Prostate gland (tissue), 2 donors: ENCODE data around the gene ZNF512B. TPM values are rescaled to one million over a fixed set of nuclear protein-coding genes. Genes with fewer than 3 reads are reported as not detected.
A peak's percentile ranks its signal among the peaks of the same experiment; 100 is the strongest.

ENCODE experiments used
- DNase-seq: peaks from one replicate; pipeline ENCODE4 v3.0.0-alpha.2; 2019; ENCODE audit warnings: low spot score
- H3K27ac ChIP-seq, 2 donors: fragments of 200-600 bp; sonication (generic); 2 replicates each; pipeline ENCODE4 v1.5.1; 2017 to 2019
- H3K27me3 ChIP-seq: fragments of 200-600 bp; sonication (generic); replicated peaks from 2 replicates; pipeline ENCODE4 v1.5.1; 2019; ENCODE audit not compliant: insufficient read depth
- H3K36me3 ChIP-seq, 2 donors: fragments of 200-600 bp; sonication (generic); 1 replicate in 1 of 2; 2 replicates in 1 of 2; pipeline versions ENCODE4 v1.5.1 to v1.8.1; 2017 to 2019
- H3K4me1 ChIP-seq: fragments of 200-600 bp; sonication (generic); replicated peaks from 2 replicates; pipeline ENCODE4 v1.5.1; 2019
- H3K4me3 ChIP-seq, 2 donors: fragments of 200-600 bp; sonication (generic); 2 replicates each; pipeline ENCODE4 v1.5.1; 2017 to 2019
- H3K9me3 ChIP-seq: fragments of 200-600 bp; sonication (generic); 2 replicates; pipeline ENCODE4 v1.5.1; 2017
- POLR2A ChIP-seq: fragments of 450-650 bp; IDR thresholded peaks from one replicate; pipeline ENCODE4 v1.6.1; 2016; ENCODE audit warnings: antibody characterized with exemption, mild to moderate bottlenecking
- POLR2AphosphoS5 ChIP-seq: sonication (generic); formaldehyde crosslinking; IDR thresholded peaks from one replicate; pipeline ENCODE4 v1.6.1; 2017; ENCODE audit warnings: antibody characterized with exemption
- WGBS: methylation state at CpG from one replicate; pipeline ENCODE4 v1.1.5; 2018; 5-methylcytosine and 5-hydroxymethylcytosine counted together
- intact Hi-C: fragments of 100-400 bp; cut with DNase I; formaldehyde crosslinking; loops from one replicate; pipeline ENCODE4 v1.14.2; 2022
- total RNA-seq, 2 donors: library from RNA; depleted of rRNA; stranded (reverse); fragments of >200 nt; gene quantifications; one replicate each; pipeline ENCODE4 v1.1.0, GENCODE V29; 2016
- TF ChIP-seq, protein P1 (sequence below), 4 experiments: fragments of 200-600 bp in 2 of 4; fragments of 450-650 bp in 2 of 4; sonication (generic) in 2 of 4; IDR thresholded peaks; 1 replicate in 3 of 4; 2 replicates in 1 of 4; pipeline ENCODE4 v1.5.1; 2016 to 2019; ENCODE audit warnings: antibody characterized with exemption in 4 of 4, mild to moderate bottlenecking in 2 of 4, moderate library complexity in 2 of 4

ZNF512B gene
- total RNA-seq, 2 donors from 2014 or later: 12.2 to 24.6 TPM

DNA sequence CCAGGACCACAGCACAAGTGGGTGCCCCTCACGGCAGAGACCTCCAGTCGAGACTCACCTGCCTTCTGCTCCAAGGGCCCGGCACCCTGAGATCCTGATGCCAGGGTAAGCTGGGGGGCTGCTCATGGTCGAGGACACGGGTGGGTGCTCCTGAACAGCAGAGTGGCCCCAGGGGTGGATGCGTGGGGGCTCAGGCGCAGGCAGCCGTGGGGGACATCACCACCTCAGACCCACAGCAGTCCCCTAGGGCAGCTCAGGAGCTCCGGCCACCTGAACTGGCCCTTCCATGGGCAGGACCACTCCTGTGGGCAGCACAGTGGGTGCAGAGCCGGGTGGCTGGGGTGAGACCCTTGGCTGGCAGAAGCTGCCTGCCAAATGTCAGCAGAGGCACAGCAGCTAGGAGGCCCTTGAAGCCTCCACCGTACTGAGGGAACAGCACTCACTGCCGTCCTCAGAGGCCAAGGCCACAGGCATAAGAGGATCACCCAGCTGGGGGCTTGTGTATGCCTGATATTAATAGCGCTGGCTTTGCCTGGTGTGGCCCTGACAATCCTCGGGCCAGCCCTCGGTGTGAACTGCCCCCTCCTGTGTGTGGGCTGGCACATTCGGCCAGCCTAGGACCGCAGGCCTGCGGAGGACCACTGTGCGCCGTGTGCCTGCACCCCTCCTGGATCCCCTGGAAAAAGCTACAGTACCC is 18.9 kb downstream of the ZNF512B start:
- intact Hi-C loops: no loop called here
- no peaks in the 10 kb centered on the region for H3K9me3 ChIP-seq
- TF ChIP-seq, protein P1, sequence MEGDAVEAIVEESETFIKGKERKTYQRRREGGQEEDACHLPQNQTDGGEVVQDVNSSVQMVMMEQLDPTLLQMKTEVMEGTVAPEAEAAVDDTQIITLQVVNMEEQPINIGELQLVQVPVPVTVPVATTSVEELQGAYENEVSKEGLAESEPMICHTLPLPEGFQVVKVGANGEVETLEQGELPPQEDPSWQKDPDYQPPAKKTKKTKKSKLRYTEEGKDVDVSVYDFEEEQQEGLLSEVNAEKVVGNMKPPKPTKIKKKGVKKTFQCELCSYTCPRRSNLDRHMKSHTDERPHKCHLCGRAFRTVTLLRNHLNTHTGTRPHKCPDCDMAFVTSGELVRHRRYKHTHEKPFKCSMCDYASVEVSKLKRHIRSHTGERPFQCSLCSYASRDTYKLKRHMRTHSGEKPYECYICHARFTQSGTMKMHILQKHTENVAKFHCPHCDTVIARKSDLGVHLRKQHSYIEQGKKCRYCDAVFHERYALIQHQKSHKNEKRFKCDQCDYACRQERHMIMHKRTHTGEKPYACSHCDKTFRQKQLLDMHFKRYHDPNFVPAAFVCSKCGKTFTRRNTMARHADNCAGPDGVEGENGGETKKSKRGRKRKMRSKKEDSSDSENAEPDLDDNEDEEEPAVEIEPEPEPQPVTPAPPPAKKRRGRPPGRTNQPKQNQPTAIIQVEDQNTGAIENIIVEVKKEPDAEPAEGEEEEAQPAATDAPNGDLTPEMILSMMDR (IDR thresholded peaks at IDR 0.05): no peak
- TF ChIP-seq POLR2AphosphoS5 (no peak), POLR2A (no peak)
- peaks cover 56% of the 10 kb centered on the region for H3K4me1 ChIP-seq
- no peak overlapping the region for H3K4me3 ChIP-seq
- no peaks in the 10 kb centered on the region for H3K36me3 ChIP-seq
- H3K27ac ChIP-seq: peak overlapping the region; percentile 87 to 90
- WGBS: 62% methylated on average over 19 of the region's 20 CpGs
- no peaks in the 10 kb centered on the region for H3K27me3 ChIP-seq
- no peak for DNase-seq

DNA sequence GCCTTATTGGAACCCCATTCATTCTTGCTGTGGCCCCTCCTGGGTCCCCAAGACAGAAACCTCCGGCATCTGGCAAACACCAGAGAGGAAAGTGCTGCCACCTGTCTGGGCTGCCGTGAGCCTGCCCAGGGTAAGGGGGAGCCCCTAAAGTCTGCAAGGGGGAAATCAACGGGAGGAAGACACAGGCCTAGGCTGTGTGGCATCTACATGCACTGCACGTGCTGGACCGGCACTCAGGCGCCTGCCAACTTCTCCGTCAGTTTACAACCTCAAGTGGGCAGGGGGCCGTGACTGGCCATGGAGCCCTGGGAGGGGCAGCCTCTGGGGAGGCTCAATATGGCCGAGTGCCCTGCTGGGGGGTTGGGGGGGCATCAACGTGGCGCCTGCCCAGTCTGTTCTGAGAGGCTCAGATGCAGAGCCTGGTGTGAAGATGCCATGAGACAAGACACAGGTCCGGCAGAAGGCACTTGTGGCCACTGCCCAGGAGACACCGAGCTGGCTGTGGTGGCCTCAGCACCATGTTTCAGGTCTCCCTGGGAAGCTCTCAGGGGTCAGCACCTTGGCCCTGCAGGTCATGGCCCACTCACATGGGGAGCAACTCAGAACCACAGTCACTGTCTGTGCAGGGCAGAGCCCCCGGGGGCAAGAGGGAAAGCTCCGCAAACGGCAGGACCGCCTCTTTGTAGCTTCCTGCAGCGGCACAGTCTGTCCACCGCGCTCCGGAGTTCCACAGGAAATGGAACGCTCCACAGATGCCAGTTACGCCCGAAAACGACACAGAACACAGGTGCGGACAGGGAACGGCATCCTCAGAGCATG is 21.9 kb downstream of the ZNF512B start:
- no peak for DNase-seq

DNA sequence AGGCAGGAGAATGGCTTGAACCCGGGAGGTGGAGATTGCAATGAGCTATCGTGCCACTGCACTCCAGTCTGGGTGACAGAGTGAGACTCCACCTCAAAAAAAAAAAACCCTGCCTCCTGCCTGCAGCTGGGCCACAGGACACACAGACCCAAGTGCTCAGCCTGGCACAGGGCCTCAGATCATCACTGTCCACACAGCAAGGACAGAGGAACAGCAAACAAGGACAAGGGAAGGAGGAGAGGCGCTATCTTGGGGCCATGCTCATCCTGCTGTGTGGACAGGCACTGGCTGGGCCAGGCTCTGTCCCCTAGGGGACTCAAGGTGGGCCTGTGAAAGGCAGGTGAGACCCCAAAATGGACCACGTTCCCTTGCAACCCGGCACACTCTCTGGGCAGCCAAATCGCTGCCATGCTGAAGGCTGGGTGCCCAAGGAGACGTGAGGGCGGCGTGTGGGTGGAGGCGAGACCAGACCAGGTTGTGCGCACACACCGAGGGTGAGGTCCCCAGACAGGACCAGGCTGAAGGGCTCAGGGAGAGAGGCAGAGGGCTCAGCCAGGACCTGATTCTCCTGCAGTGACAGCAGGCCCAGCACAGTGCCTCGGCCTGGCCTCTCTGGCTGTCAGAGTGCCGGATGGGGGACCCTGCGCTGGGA is 22.6 kb downstream of the ZNF512B start:
- Histone ChIP-seq H3K27ac (peak overlapping the region; percentile 87 to 90), H3K27me3 (no peaks in the 10 kb centered on the region), H3K36me3 (no peaks in the 10 kb centered on the region), H3K9me3 (no peaks in the 10 kb centered on the region), H3K4me1 (peaks cover 38% of the 10 kb centered on the region), H3K4me3 (no peak overlapping the region)
- peak; percentile 77 for DNase-seq
- intact Hi-C loops: no loop called here
- TF ChIP-seq POLR2A (no peak), POLR2AphosphoS5 (peak; percentile 64)
- TF ChIP-seq, protein P1 (IDR thresholded peaks at IDR 0.05): no peak
- 85% methylated on average over 15 of the region's 15 CpGs for WGBS

More for the DNA sequence above, 21.9 kb downstream of the ZNF512B start:
- Histone ChIP-seq H3K4me1 (peaks cover 44% of the 10 kb centered on the region), H3K9me3 (no peaks in the 10 kb centered on the region), H3K36me3 (no peaks in the 10 kb centered on the region), H3K4me3 (no peak overlapping the region), H3K27ac (peak overlapping the region; percentile 87 to 90), H3K27me3 (no peaks in the 10 kb centered on the region)
- WGBS: 43% methylated on average over 27 of the region's 27 CpGs
- TF ChIP-seq, protein P1 (IDR thresholded peaks at IDR 0.05): no peak
- TF ChIP-seq POLR2AphosphoS5: no peak
- TF ChIP-seq POLR2A: no peak
- intact Hi-C loops: no loop called here

DNA sequence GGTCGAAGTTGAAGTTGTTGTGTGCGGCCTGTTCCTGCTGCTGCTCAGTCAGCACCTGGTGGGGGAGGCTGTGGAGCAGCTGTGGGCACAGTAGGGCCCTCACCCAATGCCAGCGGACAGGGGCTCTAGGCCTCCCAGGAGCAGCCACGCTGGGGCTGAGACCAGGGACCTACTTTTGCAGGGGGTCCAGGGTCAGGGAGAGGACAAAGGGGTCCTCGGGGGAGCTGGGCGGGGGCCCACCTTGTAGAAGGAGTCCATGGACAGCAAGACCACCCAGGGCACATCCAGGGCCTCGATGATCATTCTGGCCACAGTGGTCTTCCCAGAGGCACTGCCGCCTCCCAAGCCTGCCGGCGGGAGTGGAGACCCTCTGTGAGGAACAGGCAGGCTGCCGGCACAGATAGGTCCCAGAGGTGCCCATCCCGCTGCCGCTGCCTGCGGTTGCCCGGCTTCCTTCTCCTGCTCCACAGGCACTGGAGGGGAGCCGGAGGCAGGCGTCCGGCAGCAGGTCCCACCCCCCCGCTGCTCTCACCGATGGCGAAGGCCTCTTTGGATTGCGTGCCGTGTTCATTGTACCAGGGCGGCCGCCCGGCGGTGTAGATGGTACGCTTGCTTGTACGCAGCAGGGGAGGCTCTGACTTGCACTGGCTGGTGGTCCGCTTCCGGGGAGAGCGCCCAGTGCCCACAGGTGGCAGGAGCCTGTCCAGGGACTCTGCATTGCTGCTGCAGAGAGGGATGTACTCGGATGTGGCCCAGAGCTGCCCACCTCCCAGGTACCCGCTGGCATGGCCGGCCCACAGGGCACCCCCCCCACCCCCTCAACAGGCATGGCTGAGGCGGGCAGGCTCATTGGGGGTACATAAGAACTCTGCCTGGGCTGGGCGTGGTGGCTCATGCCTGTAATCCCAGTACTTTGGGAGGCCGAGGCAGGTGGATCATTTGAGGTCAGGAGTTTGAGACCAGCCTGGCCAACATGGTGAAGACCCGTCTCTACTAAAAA is 23.5 kb downstream of the ZNF512B start:
- DNase-seq: no peak
- Histone ChIP-seq H3K4me1 (peaks cover 31% of the 10 kb centered on the region), H3K27me3 (no peaks in the 10 kb centered on the region), H3K27ac (peak overlapping the region in 1 of 2 donors; percentile 87), H3K36me3 (no peaks in the 10 kb centered on the region), H3K9me3 (no peaks in the 10 kb centered on the region), H3K4me3 (no peak overlapping the region)
- TF ChIP-seq, protein P1 (IDR thresholded peaks at IDR 0.05): no peak
- TF ChIP-seq POLR2A (no peak), POLR2AphosphoS5 (no peak)
- 91% methylated on average over 39 of the region's 39 CpGs for WGBS
- intact Hi-C loops: no loop called here
